ENCODE measurements around the gene PIWIL4. TPM values are rescaled to one million over a fixed set of nuclear protein-coding genes. Genes with fewer than 3 reads are reported as not detected.

Gene PIWIL4
- total RNA-seq, 1 experiment from 2014 or later, result 0.05 TPM

- no peak for DNase-seq (ENCODE audit: low read depth in 1 of 2, low spot score in 2 of 2)
- Histone ChIP-seq H3K27me3 (replicated peaks) (no peaks in the 10 kb centered on the region), H3K9me3 (replicated peaks) (no peaks in the 10 kb centered on the region), H3K4me1 (replicated peaks) (no peaks in the 10 kb centered on the region), H3K27ac (no peak overlapping the region), H3K36me3 (no peaks in the 10 kb centered on the region), H3K4me3 (no peak overlapping the region)
Observed at GRCh38 chr11:94583866-94584500, 16.8 kb downstream of the PIWIL4 start.

GRCh38 chr11:94584978-94585377, 17.8 kb downstream of the PIWIL4 start:
- Histone ChIP-seq H3K4me3 (no peak overlapping the region), H3K36me3 (no peaks in the 10 kb centered on the region), H3K4me1 (replicated peaks) (no peaks in the 10 kb centered on the region), H3K27ac (no peak overlapping the region), H3K9me3 (replicated peaks) (no peaks in the 10 kb centered on the region), H3K27me3 (replicated peaks) (no peaks in the 10 kb centered on the region)
- no peak for DNase-seq (ENCODE audit: low read depth in 1 of 2, low spot score in 2 of 2)

GRCh38 chr11:94585399-94585798, 18.2 kb downstream of the PIWIL4 start:
- Histone ChIP-seq H3K27ac (no peak overlapping the region), H3K4me3 (no peak overlapping the region), H3K4me1 (replicated peaks) (no peaks in the 10 kb centered on the region), H3K36me3 (no peaks in the 10 kb centered on the region), H3K27me3 (replicated peaks) (no peaks in the 10 kb centered on the region), H3K9me3 (replicated peaks) (no peaks in the 10 kb centered on the region)
- no peak for DNase-seq (ENCODE audit: low read depth in 1 of 2, low spot score in 2 of 2)

GRCh38 chr11:94586546-94586945, 19.4 kb downstream of the PIWIL4 start:
- H3K36me3 ChIP-seq, result no peaks in the 10 kb centered on the region
- H3K4me1 ChIP-seq (replicated peaks), result no peaks in the 10 kb centered on the region

GRCh38 chr11:94586978-94587377, 19.8 kb downstream of the PIWIL4 start:
- no peak for DNase-seq (ENCODE audit: low read depth in 1 of 2, low spot score in 2 of 2)
- Histone ChIP-seq H3K4me1 (replicated peaks) (no peaks in the 10 kb centered on the region), H3K27me3 (replicated peaks) (no peaks in the 10 kb centered on the region), H3K36me3 (no peaks in the 10 kb centered on the region), H3K4me3 (no peak overlapping the region), H3K9me3 (replicated peaks) (no peaks in the 10 kb centered on the region), H3K27ac (no peak overlapping the region)

More at GRCh38 chr11:94586546-94586945, 19.4 kb downstream of the PIWIL4 start:
- no peaks in the 10 kb centered on the region for H3K27me3 ChIP-seq (replicated peaks)
- no peak for DNase-seq (ENCODE audit: low read depth in 1 of 2, low spot score in 2 of 2)
- H3K4me3 ChIP-seq, result no peak overlapping the region
- H3K9me3 ChIP-seq (replicated peaks), result no peaks in the 10 kb centered on the region
- H3K27ac ChIP-seq, result no peak overlapping the region

- no peaks in the 10 kb centered on the region for H3K36me3 ChIP-seq
- no peak overlapping the region for H3K4me3 ChIP-seq
- H3K27me3 ChIP-seq (replicated peaks), result no peaks in the 10 kb centered on the region
- no peaks in the 10 kb centered on the region for H3K4me1 ChIP-seq (replicated peaks)
- H3K9me3 ChIP-seq (replicated peaks), result no peaks in the 10 kb centered on the region
- no peak overlapping the region for H3K27ac ChIP-seq
- DNase-seq (ENCODE audit: low read depth in 1 of 2, low spot score in 2 of 2), result no peak
Observed at GRCh38 chr11:94588366-94588942, 21.3 kb downstream of the PIWIL4 start.

- Histone ChIP-seq H3K27ac (no peak overlapping the region), H3K27me3 (replicated peaks) (no peaks in the 10 kb centered on the region), H3K36me3 (no peaks in the 10 kb centered on the region), H3K9me3 (replicated peaks) (no peaks in the 10 kb centered on the region), H3K4me3 (no peak overlapping the region), H3K4me1 (replicated peaks) (no peaks in the 10 kb centered on the region)
- DNase-seq (ENCODE audit: low read depth in 1 of 2, low spot score in 2 of 2), result no peak
Observed at GRCh38 chr11:94590352-94591041, 23.3 kb downstream of the PIWIL4 start.

- H3K27me3 ChIP-seq (replicated peaks), result no peaks in the 10 kb centered on the region
- H3K27ac ChIP-seq, result no peak overlapping the region
- no peaks in the 10 kb centered on the region for H3K36me3 ChIP-seq
- H3K4me1 ChIP-seq (replicated peaks), result no peaks in the 10 kb centered on the region
- no peak overlapping the region for H3K4me3 ChIP-seq
- DNase-seq (ENCODE audit: low read depth in 1 of 2, low spot score in 2 of 2), result no peak
- no peaks in the 10 kb centered on the region for H3K9me3 ChIP-seq (replicated peaks)
Observed at GRCh38 chr11:94593030-94593429, 25.9 kb downstream of the PIWIL4 start.

- H3K27ac ChIP-seq, result no peak overlapping the region
- H3K27me3 ChIP-seq (replicated peaks), result no peaks in the 10 kb centered on the region
- H3K4me3 ChIP-seq, result no peak overlapping the region
- no peaks in the 10 kb centered on the region for H3K36me3 ChIP-seq
- H3K4me1 ChIP-seq (replicated peaks), result no peaks in the 10 kb centered on the region
- no peak for DNase-seq (ENCODE audit: low read depth in 1 of 2, low spot score in 2 of 2)
- H3K9me3 ChIP-seq (replicated peaks), result no peaks in the 10 kb centered on the region
Observed at GRCh38 chr11:94595076-94595475, 27.9 kb downstream of the PIWIL4 start.

- Histone ChIP-seq H3K27ac (no peak overlapping the region), H3K9me3 (replicated peaks) (no peaks in the 10 kb centered on the region), H3K36me3 (no peaks in the 10 kb centered on the region), H3K4me1 (replicated peaks) (no peaks in the 10 kb centered on the region), H3K27me3 (replicated peaks) (no peaks in the 10 kb centered on the region), H3K4me3 (no peak overlapping the region)
- no peak for DNase-seq (ENCODE audit: low read depth in 1 of 2, low spot score in 2 of 2)
Observed at GRCh38 chr11:94597896-94598295, 30.7 kb downstream of the PIWIL4 start.

- no peak for DNase-seq (ENCODE audit: low read depth in 1 of 2, low spot score in 2 of 2)
- no peaks in the 10 kb centered on the region for H3K9me3 ChIP-seq (replicated peaks)
- no peak overlapping the region for H3K27ac ChIP-seq
- no peaks in the 10 kb centered on the region for H3K27me3 ChIP-seq (replicated peaks)
- H3K36me3 ChIP-seq, result no peaks in the 10 kb centered on the region
- H3K4me3 ChIP-seq, result no peak overlapping the region
- no peaks in the 10 kb centered on the region for H3K4me1 ChIP-seq (replicated peaks)
Observed at GRCh38 chr11:94599510-94599909, 32.3 kb downstream of the PIWIL4 start.

GRCh38 chr11:94602430-94603372, 35.5 kb downstream of the PIWIL4 start:
- Histone ChIP-seq H3K36me3 (no peaks in the 10 kb centered on the region), H3K27ac (no peak overlapping the region), H3K4me1 (replicated peaks) (no peaks in the 10 kb centered on the region), H3K27me3 (replicated peaks) (no peaks in the 10 kb centered on the region), H3K4me3 (no peak overlapping the region), H3K9me3 (replicated peaks) (no peaks in the 10 kb centered on the region)
- peak; percentile 36 to 61 for DNase-seq (ENCODE audit: low read depth in 1 of 2, low spot score in 2 of 2)

GRCh38 chr11:94603587-94603986, 36.4 kb downstream of the PIWIL4 start:
- DNase-seq (ENCODE audit: low read depth in 1 of 2, low spot score in 2 of 2), result no peak
- no peaks in the 10 kb centered on the region for H3K9me3 ChIP-seq (replicated peaks)
- no peak overlapping the region for H3K27ac ChIP-seq
- no peaks in the 10 kb centered on the region for H3K27me3 ChIP-seq (replicated peaks)
- no peaks in the 10 kb centered on the region for H3K4me1 ChIP-seq (replicated peaks)
- no peaks in the 10 kb centered on the region for H3K36me3 ChIP-seq
- no peak overlapping the region for H3K4me3 ChIP-seq
